H9 (cell line): ENCODE measurements around the gene SPACA5B. TPM values are rescaled to one million over a fixed set of nuclear protein-coding genes. Genes with fewer than 3 reads are reported as not detected.

Experiments
- DNase-seq: peaks from one replicate; pipeline ENCODE4 v3.0.0-alpha.2; 2017
- H2AFZ ChIP-seq: one replicate; pipeline ENCODE4 v1.6.1; 2013; ENCODE audit warnings: mild to moderate bottlenecking, low read length, control low read depth, moderate library complexity
- H2AK5ac ChIP-seq: 2 replicates; pipeline ENCODE4 v1.6.1; 2013; ENCODE audit warnings: low read length, control low read depth, mixed read lengths; ENCODE audit not compliant: insufficient read length
- H2BK120ac ChIP-seq: one replicate; pipeline ENCODE4 v1.6.1; 2013; ENCODE audit warnings: low read depth, mild to moderate bottlenecking, low read length, control low read depth, inconsistent platforms; ENCODE audit not compliant: poor library complexity, severe bottlenecking
- H2BK12ac ChIP-seq: 2 replicates; pipeline ENCODE4 v1.6.1; 2013; ENCODE audit warnings: low read length, control low read depth, mixed read lengths, low read depth; ENCODE audit not compliant: insufficient read length
- H2BK15ac ChIP-seq: 2 replicates; pipeline ENCODE4 v1.6.1; 2013; ENCODE audit warnings: low read depth, low read length, control low read depth
- H2BK20ac ChIP-seq: one replicate; pipeline ENCODE4 v1.6.1; 2013; ENCODE audit warnings: low read depth, mild to moderate bottlenecking, low read length, control low read depth, inconsistent platforms; ENCODE audit not compliant: poor library complexity, severe bottlenecking
- H2BK5ac ChIP-seq: 2 replicates; pipeline ENCODE4 v1.6.1; 2013; ENCODE audit warnings: low read length, control low read depth, mixed read lengths; ENCODE audit not compliant: insufficient read length
- H3K14ac ChIP-seq: 2 replicates; pipeline ENCODE4 v1.6.1; 2013; ENCODE audit warnings: low read length, control low read depth; ENCODE audit not compliant: insufficient read depth
- H3K18ac ChIP-seq: 2 replicates; pipeline ENCODE4 v1.6.1; 2013; ENCODE audit warnings: low read depth, mild to moderate bottlenecking, mixed read lengths, low read length, control low read depth; ENCODE audit not compliant: insufficient read length
- H3K23ac ChIP-seq: 2 replicates; pipeline ENCODE4 v1.6.1; 2013; ENCODE audit warnings: low read length, control low read depth, mixed read lengths, low read depth; ENCODE audit not compliant: insufficient read length
- H3K23me2 ChIP-seq: 2 replicates; pipeline ENCODE4 v1.6.1; 2013; ENCODE audit warnings: low read depth, mild to moderate bottlenecking, mixed read lengths, low read length, control low read depth; ENCODE audit not compliant: insufficient read length, poor library complexity, severe bottlenecking
- H3K27ac ChIP-seq: 2 replicates; pipeline ENCODE4 v1.5.1; 2013; ENCODE audit warnings: low read length, control low read depth, mixed read lengths, low read depth; ENCODE audit not compliant: insufficient read length
- H3K27me3 ChIP-seq: 2 replicates; pipeline ENCODE4 v1.6.1; 2013; ENCODE audit warnings: low read length, control low read depth, inconsistent platforms; ENCODE audit not compliant: insufficient read depth
- H3K4ac ChIP-seq: 2 replicates; pipeline ENCODE4 v1.6.1; 2013; ENCODE audit warnings: low read depth, mild to moderate bottlenecking, control low read depth, inconsistent platforms, low read length, moderate library complexity
- H3K4me1 ChIP-seq: 2 replicates; pipeline ENCODE4 v1.6.1; 2013; ENCODE audit warnings: low read length, control low read depth, inconsistent platforms; ENCODE audit not compliant: insufficient read depth
- H3K4me2 ChIP-seq: 2 replicates; pipeline ENCODE4 v1.6.1; 2013; ENCODE audit warnings: low read length, control low read depth, mixed read lengths; ENCODE audit not compliant: insufficient read length, insufficient read depth
- H3K56ac ChIP-seq: 2 replicates; pipeline ENCODE4 v1.6.1; 2013; ENCODE audit warnings: low read depth, mild to moderate bottlenecking, mixed read lengths, low read length, control low read depth; ENCODE audit not compliant: insufficient read length
- H3K79me1 ChIP-seq: 2 replicates; pipeline ENCODE4 v1.6.1; 2013; ENCODE audit warnings: low read depth, mild to moderate bottlenecking, moderate library complexity, low read length, control low read depth, inconsistent platforms; ENCODE audit not compliant: insufficient read depth, poor library complexity, severe bottlenecking
- H3K79me2 ChIP-seq: 2 replicates; pipeline ENCODE4 v1.6.1; 2013; ENCODE audit warnings: low read length, control low read depth, inconsistent platforms; ENCODE audit not compliant: insufficient read depth
- H3K9ac ChIP-seq: 2 replicates; pipeline ENCODE4 v1.6.1; 2013; ENCODE audit warnings: low read length, control low read depth, mixed read lengths; ENCODE audit not compliant: insufficient read length; ENCODE audit errors: extremely low read depth
- H3K9me3 ChIP-seq: one replicate; pipeline ENCODE4 v1.6.1; 2013; ENCODE audit warnings: low read depth, low read length, inconsistent platforms; ENCODE audit not compliant: control insufficient read depth
- H3T11ph ChIP-seq: one replicate; pipeline ENCODE4 v1.6.1; 2013; ENCODE audit warnings: mild to moderate bottlenecking, low read length, control low read depth, inconsistent platforms
- H4K20me1 ChIP-seq: one replicate; pipeline ENCODE4 v1.6.1; 2013; ENCODE audit not compliant: control insufficient read depth, insufficient read length, insufficient read depth
- H4K5ac ChIP-seq: 2 replicates; pipeline ENCODE4 v1.6.1; 2013; ENCODE audit warnings: low read depth, mild to moderate bottlenecking, mixed read lengths, low read length, control low read depth; ENCODE audit not compliant: insufficient read length
- H4K8ac ChIP-seq: replicated peaks from 2 replicates; pipeline ENCODE4 v1.6.1; 2013; ENCODE audit warnings: low read length, control low read depth, mixed read lengths, low read depth; ENCODE audit not compliant: insufficient read length
- H4K91ac ChIP-seq: 2 replicates; pipeline ENCODE4 v1.6.1; 2013; ENCODE audit warnings: low read depth, mild to moderate bottlenecking, moderate library complexity, mixed read lengths, low read length, control low read depth; ENCODE audit not compliant: insufficient read length
- H3K27ac Mint-ChIP-seq, 3 experiments: 2 replicates in 2 of 3; 3 replicates in 1 of 3; pipeline ENCODE4 v1.8.0; 2020 to 2021; ENCODE audit warnings: mixed read lengths in 3 of 3, mild to moderate bottlenecking in 1 of 3, moderate library complexity in 1 of 3
- H3K27me3 Mint-ChIP-seq: 2 replicates; pipeline ENCODE4 v1.8.0; 2021; ENCODE audit warnings: low read depth, mild to moderate bottlenecking, moderate library complexity, mixed read lengths
- H3K36me3 Mint-ChIP-seq, 3 experiments: 2 replicates in 2 of 3; 3 replicates in 1 of 3; pipeline ENCODE4 v1.8.0; 2020 to 2021; ENCODE audit warnings: low read depth in 3 of 3, mixed read lengths in 3 of 3; ENCODE audit not compliant: insufficient read depth in 1 of 3
- H3K4me1 Mint-ChIP-seq, 2 experiments: 2 replicates each; pipeline ENCODE4 v1.8.0; 2020; ENCODE audit warnings: mixed read lengths in 2 of 2
- H3K4me3 Mint-ChIP-seq, 2 experiments: 2 replicates in 1 of 2; 3 replicates in 1 of 2; pipeline ENCODE4 v1.8.0; 2020 to 2021; ENCODE audit warnings: mild to moderate bottlenecking in 2 of 2, mixed read lengths in 2 of 2, moderate library complexity in 1 of 2
- H3K9me3 Mint-ChIP-seq, 2 experiments: 2 replicates in 1 of 2; 3 replicates in 1 of 2; pipeline ENCODE4 v1.8.0; 2020; ENCODE audit warnings: mild to moderate bottlenecking in 2 of 2, mixed read lengths in 2 of 2, moderate library complexity in 1 of 2
- WGBS: extraction: QIAGEN DNeasy Blood & Tissue Kit; methylation state at CpG from one replicate; pipeline ENCODE4 v1.1.7; 2013; ENCODE audit warnings: missing lambda C conversion rate, low lambda C conversion rate, mixed read lengths; ENCODE audit not compliant: insufficient read length; ENCODE audit errors: extremely low coverage; 5-methylcytosine and 5-hydroxymethylcytosine counted together
- total RNA-seq: library from RNA; stranded (reverse); gene quantifications from 2 replicates; pipeline ENCODE4 v1.2.1, GENCODE V29; 2021
- TF ChIP-seq, protein P1 (sequence below): fragments of 200-600 bp; sonication (generic); conservative IDR thresholded peaks from 3 replicates; pipeline ENCODE4 v1.8.0; 2021; ENCODE audit warnings: antibody characterized with exemption, mild to moderate bottlenecking

SPACA5B gene
- total RNA-seq, 1 experiment from 2014 or later: not detected

- Mint-ChIP-seq H3K36me3 (peaks cover 0 to 2% (median 0%) of the 10 kb centered on the region in 3 experiments; a peak in 1 of 7 replicates), H3K4me3 (no peak overlapping the region), H3K9me3 (peaks cover 64 to 69% of the 10 kb centered on the region in 2 experiments), H3K27me3 (no peaks in the 10 kb centered on the region), H3K4me1 (no peaks in the 10 kb centered on the region), H3K27ac (no peak overlapping the region)
- no peak overlapping the region for H4K91ac ChIP-seq
- no peaks in the 10 kb centered on the region for H4K20me1 ChIP-seq
- no peak for DNase-seq
- no peak overlapping the region for H4K8ac ChIP-seq
- no peak overlapping the region for H3K4me2 ChIP-seq
- no peak overlapping the region for H3K56ac ChIP-seq
- no peak overlapping the region for H2AK5ac ChIP-seq
- H3K18ac ChIP-seq: no peak overlapping the region
- no peak overlapping the region for H3K4ac ChIP-seq
- H3K27ac ChIP-seq: no peak overlapping the region
- H3K9ac ChIP-seq: no peak overlapping the region
- H3K23ac ChIP-seq: no peak overlapping the region
- no peaks in the 10 kb centered on the region for H3K4me1 ChIP-seq
- H3K27me3 ChIP-seq: no peaks in the 10 kb centered on the region
- TF ChIP-seq, protein P1, sequence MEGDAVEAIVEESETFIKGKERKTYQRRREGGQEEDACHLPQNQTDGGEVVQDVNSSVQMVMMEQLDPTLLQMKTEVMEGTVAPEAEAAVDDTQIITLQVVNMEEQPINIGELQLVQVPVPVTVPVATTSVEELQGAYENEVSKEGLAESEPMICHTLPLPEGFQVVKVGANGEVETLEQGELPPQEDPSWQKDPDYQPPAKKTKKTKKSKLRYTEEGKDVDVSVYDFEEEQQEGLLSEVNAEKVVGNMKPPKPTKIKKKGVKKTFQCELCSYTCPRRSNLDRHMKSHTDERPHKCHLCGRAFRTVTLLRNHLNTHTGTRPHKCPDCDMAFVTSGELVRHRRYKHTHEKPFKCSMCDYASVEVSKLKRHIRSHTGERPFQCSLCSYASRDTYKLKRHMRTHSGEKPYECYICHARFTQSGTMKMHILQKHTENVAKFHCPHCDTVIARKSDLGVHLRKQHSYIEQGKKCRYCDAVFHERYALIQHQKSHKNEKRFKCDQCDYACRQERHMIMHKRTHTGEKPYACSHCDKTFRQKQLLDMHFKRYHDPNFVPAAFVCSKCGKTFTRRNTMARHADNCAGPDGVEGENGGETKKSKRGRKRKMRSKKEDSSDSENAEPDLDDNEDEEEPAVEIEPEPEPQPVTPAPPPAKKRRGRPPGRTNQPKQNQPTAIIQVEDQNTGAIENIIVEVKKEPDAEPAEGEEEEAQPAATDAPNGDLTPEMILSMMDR: no peak
- no peak overlapping the region for H3K14ac ChIP-seq
- H2BK15ac ChIP-seq: no peak overlapping the region
- H2BK5ac ChIP-seq: no peak overlapping the region
- no peak overlapping the region for H2BK20ac ChIP-seq
- H2BK120ac ChIP-seq: no peak overlapping the region
- peaks cover 36% of the 10 kb centered on the region for H3K9me3 ChIP-seq
- no peak overlapping the region for H3T11ph ChIP-seq
- H4K5ac ChIP-seq: no peak overlapping the region
- H3K79me2 ChIP-seq: no peaks in the 10 kb centered on the region
- no CpG with 5 or more reads among the region's 5 CpGs for WGBS
- no peak overlapping the region for H2BK12ac ChIP-seq
- H3K23me2 ChIP-seq: no peaks in the 10 kb centered on the region
- H3K79me1 ChIP-seq: no peaks in the 10 kb centered on the region
- no peak overlapping the region for H2AFZ ChIP-seq
These were observed 46.7 kb upstream of the SPACA5B start for GRCh38 chrX:48083706-48084105.
